ENCODE measurements around the gene KRTAP12-1.

- TF ChIP-seq, protein P1, sequence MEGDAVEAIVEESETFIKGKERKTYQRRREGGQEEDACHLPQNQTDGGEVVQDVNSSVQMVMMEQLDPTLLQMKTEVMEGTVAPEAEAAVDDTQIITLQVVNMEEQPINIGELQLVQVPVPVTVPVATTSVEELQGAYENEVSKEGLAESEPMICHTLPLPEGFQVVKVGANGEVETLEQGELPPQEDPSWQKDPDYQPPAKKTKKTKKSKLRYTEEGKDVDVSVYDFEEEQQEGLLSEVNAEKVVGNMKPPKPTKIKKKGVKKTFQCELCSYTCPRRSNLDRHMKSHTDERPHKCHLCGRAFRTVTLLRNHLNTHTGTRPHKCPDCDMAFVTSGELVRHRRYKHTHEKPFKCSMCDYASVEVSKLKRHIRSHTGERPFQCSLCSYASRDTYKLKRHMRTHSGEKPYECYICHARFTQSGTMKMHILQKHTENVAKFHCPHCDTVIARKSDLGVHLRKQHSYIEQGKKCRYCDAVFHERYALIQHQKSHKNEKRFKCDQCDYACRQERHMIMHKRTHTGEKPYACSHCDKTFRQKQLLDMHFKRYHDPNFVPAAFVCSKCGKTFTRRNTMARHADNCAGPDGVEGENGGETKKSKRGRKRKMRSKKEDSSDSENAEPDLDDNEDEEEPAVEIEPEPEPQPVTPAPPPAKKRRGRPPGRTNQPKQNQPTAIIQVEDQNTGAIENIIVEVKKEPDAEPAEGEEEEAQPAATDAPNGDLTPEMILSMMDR (conservative IDR thresholded peaks at IDR 0.05 in 1 of 2, IDR thresholded peaks at IDR 0.05 in 1 of 2; ENCODE audit: low read depth in 1 of 2, low read length in 2 of 2) = no peak
- no peak for TF ChIP-seq EZH2 (IDR thresholded peaks at IDR 0.05; ENCODE audit: low read length, missing control alignments)
These were observed 35.0 kb upstream of the KRTAP12-1 start for GRCh38 chr21:44716984-44717383.

Data from fibroblast of lung (primary cell).